Activated CD4-positive, alpha-beta T cell treated with anti-CD3 and anti-CD28 coated beads for 36 hours (primary cell): ENCODE data around the gene MACROD1. TPM values are rescaled to one million over a fixed set of nuclear protein-coding genes. Genes with fewer than 3 reads are reported as not detected.

Experiments used
- ATAC-seq: fragments of 200-7000 bp; cut with Tn5 transposase; one replicate; pipeline ENCODE4 v1.10.0; 2021; ENCODE audit warnings: mild to moderate bottlenecking, moderate library complexity
- CTCF ChIA-PET: fragments of 350-600 bp; sonication (Branson Sonifier 250); formaldehyde crosslinking; loops from one replicate; lab custom pipeline; 2021; ENCODE audit warnings: antibody characterized with exemption; lab: Charles Lee
- POLR2A ChIA-PET: fragments of 350-600 bp; sonication (Branson Sonifier 250); formaldehyde crosslinking; loops from one replicate; lab custom pipeline; 2021; ENCODE audit warnings: antibody characterized with exemption, inconsistent platforms; lab: Charles Lee
- DNase-seq: peaks from one replicate; pipeline ENCODE4 v3.0.0-alpha.2; 2020
- H3K27ac Mint-ChIP-seq: one replicate; pipeline ENCODE4 v1.8.0; 2021; ENCODE audit warnings: mixed read lengths
- H3K27me3 Mint-ChIP-seq: one replicate; pipeline ENCODE4 v1.8.0; 2021; ENCODE audit warnings: mixed read lengths
- H3K36me3 Mint-ChIP-seq: one replicate; pipeline ENCODE4 v1.8.0; 2021; ENCODE audit warnings: low read depth, mixed read lengths
- H3K4me1 Mint-ChIP-seq: one replicate; pipeline ENCODE4 v1.8.0; 2021; ENCODE audit warnings: mixed read lengths
- H3K4me3 Mint-ChIP-seq: one replicate; pipeline ENCODE4 v1.8.0; 2021; ENCODE audit warnings: mild to moderate bottlenecking, moderate library complexity, mixed read lengths
- H3K9me3 Mint-ChIP-seq: one replicate; pipeline ENCODE4 v1.8.0; 2021; ENCODE audit warnings: low read depth, mixed read lengths
- intact Hi-C, 2 experiments: fragments of 100-400 bp; cut with DNase I in 1 of 2; cut with micrococcal nuclease in 1 of 2; formaldehyde crosslinking; loops; one replicate each; pipeline versions ENCODE4 v1.14.2 to v1.15.1; 2022 to 2024; cut with DNase I, micrococcal nuclease
- total RNA-seq, 2 experiments: library from RNA; stranded (reverse); gene quantifications; one replicate each; pipeline ENCODE4 v1.2.3, GENCODE V29; 2021

Gene MACROD1
- total RNA-seq, 2 experiments from 2014 or later: 26.4 to 28.6 TPM

DNA sequence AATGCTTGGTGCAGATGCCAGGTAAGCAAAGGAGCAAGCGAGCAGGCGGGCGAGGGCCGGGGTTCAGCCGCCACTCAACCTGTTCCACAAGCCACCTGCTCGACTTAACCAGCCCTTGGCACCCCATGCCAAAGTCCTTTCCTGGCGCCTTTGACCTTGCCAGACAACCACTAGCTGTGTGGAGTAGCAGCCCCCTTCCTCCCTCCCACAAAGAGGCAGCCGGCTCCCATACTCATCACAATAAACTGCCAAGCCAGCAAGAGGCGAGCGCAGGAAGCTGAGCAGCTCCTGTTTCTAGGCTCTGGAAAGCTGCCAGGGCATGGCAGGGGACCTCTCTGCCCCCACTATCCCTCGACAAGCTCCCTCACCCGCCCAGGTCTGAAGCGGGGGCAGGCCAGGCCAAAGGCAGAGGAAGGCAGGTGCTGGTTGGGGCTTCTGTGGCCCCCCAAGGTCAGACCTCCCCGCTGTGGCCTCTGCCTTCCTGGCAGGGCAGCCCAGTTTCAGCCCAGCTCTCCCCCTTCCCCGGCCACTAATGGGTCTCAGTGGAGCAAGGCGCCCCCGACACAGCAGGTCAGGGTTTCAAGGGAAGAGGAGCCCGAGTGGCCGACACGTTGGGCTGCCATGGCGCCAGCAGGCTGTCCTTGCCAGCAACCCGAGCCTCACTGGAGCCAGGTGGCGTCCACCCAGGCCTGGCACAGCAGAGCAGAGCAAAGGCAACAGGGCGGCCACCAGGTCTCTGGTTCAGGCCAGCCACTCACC is 15.3 kb downstream of the MACROD1 start:
- H3K36me3 Mint-ChIP-seq: no peaks in the 10 kb centered on the region
- ATAC-seq (no peak), DNase-seq (no peak)
- H3K4me3 Mint-ChIP-seq: no peak overlapping the region
- intact Hi-C loops: no loop called here
- CTCF ChIA-PET: interaction anchor here (0.5 to 7.6 kb wide), 8 partner anchors 13 to 412 kb away, joined by 3 to 80 read pairs (median 4); no protein-coding TSS in a partner anchor
- peaks cover 3% of the 10 kb centered on the region for H3K4me1 Mint-ChIP-seq
- no peak overlapping the region for H3K27ac Mint-ChIP-seq
- POLR2A ChIA-PET: no interaction called here
- H3K27me3 Mint-ChIP-seq: no peaks in the 10 kb centered on the region
- no peaks in the 10 kb centered on the region for H3K9me3 Mint-ChIP-seq

GRCh38 chr11:64150051-64150450 is 15.9 kb downstream of the MACROD1 start:
- no peaks in the 10 kb centered on the region for H3K27me3 Mint-ChIP-seq
- H3K27ac Mint-ChIP-seq: no peak overlapping the region
- no peaks in the 10 kb centered on the region for H3K9me3 Mint-ChIP-seq
- CTCF ChIA-PET: interaction anchor here (0.8 to 7.6 kb wide), 4 partner anchors 18 to 150 kb away, joined by 3 to 80 read pairs (median 4); no protein-coding TSS in a partner anchor
- intact Hi-C loops: no loop called here
- peaks cover 3% of the 10 kb centered on the region for H3K4me1 Mint-ChIP-seq
- DNase-seq (no peak), ATAC-seq (no peak)
- H3K36me3 Mint-ChIP-seq: no peaks in the 10 kb centered on the region
- H3K4me3 Mint-ChIP-seq: no peak overlapping the region
- POLR2A ChIA-PET: no interaction called here

DNA sequence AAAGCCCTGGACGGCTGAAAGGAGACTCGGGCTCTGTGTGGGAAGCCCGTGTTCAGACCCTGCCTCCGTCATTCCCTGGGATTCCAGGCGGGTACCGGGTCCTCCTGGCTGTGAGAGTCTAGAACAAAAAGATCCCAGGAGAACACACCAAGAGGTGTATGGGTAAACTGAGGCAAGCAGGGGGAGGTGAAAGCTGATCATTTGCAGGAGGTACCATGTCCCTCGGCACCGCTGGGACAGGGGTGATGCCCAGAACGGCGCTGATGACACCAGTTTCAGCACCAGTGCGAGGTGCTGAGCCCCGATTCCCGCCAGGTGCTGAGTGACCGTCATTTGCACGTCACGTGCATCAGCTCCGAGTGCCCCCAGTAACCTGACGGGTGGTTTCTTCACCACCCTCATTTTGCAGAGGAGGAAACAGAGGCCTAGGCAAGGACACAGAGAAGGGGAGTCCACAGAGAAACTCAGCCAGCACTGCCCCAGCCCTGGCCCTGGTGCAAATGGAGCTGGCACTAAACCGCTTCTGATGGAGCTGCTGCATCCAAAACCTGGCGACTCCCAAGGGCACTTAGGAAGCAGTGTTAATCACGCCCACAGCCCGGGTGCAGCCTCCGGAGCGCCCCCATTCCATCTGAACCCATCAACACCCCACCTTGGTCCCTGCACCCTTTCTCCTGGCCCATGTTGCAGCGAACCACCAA is 16.8 kb downstream of the MACROD1 start:
- ATAC-seq (no peak), DNase-seq (no peak)
- no peak overlapping the region for H3K4me3 Mint-ChIP-seq
- no peaks in the 10 kb centered on the region for H3K27me3 Mint-ChIP-seq
- CTCF ChIA-PET: interaction anchor here (0.7 to 7.6 kb wide), 7 partner anchors 11 to 634 kb away, joined by 3 to 80 read pairs (median 4); no protein-coding TSS in a partner anchor
- H3K27ac Mint-ChIP-seq: no peak overlapping the region
- POLR2A ChIA-PET: interaction anchor here (0.6 kb wide), 1 partner anchor 160 kb away, joined by 3 read pairs; no protein-coding TSS in a partner anchor
- no peaks in the 10 kb centered on the region for H3K36me3 Mint-ChIP-seq
- intact Hi-C loops: loop anchor here (1.0 to 5.0 kb wide), 4 partner anchors 61 to 312 kb away; partner anchors contain the start of gene RCOR2 (in 1 of the 2)
- peaks cover 5% of the 10 kb centered on the region for H3K4me1 Mint-ChIP-seq
- H3K9me3 Mint-ChIP-seq: no peaks in the 10 kb centered on the region

DNA sequence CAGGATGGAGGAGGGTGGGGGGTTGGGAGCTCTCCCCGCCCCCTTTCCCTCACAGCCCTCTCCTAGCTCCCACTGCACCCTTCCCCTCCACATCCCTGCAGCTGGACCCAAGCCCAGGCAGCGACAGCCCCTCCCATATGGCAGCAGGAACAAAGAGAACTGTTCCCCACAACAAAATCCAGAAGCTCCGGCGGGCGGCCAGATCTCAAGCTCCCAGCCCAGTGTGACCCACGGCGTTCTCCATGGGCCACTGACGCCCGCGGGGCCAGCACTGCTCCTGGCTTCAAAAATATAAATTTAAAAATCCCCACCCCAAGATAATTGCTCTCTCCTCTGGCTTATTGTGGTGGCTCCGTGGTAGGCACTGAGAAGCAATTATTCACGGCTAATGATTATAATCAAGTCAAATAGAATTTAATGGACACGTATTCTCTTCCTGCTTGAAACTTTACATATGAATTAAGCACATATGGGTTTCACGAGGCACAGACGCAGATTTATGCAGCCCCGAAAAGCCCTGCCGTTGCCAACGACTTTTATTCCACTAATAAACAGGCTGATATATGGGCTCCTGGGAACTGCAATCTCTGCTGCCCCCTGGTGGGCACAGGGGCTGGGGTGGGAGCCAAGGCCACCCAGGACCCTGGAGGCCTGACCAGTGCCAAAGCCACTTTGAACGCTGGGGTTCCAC is 17.5 kb downstream of the MACROD1 start:
- H3K9me3 Mint-ChIP-seq: no peaks in the 10 kb centered on the region
- H3K27me3 Mint-ChIP-seq: no peaks in the 10 kb centered on the region
- POLR2A ChIA-PET: no interaction called here
- DNase-seq: peak; percentile 83
- peak; percentile 41 for ATAC-seq
- no peak overlapping the region for H3K4me3 Mint-ChIP-seq
- CTCF ChIA-PET: interaction anchor here (0.6 to 7.6 kb wide), 10 partner anchors 14 to 311 kb away, joined by 3 to 80 read pairs (median 4); partner anchors contain the start of gene MARK2
- intact Hi-C loops: loop anchor here (1.0 to 5.0 kb wide), 4 partner anchors 60 to 311 kb away; partner anchors contain the start of gene RCOR2 (in 1 of the 2)
- no peaks in the 10 kb centered on the region for H3K36me3 Mint-ChIP-seq
- H3K27ac Mint-ChIP-seq: no peak overlapping the region
- H3K4me1 Mint-ChIP-seq: peaks cover 11% of the 10 kb centered on the region

GRCh38 chr11:64146036-64146955 is 19.6 kb downstream of the MACROD1 start:
- ATAC-seq (peak; percentile 88), DNase-seq (peak; percentile 83)
- Mint-ChIP-seq H3K9me3 (no peaks in the 10 kb centered on the region), H3K4me1 (peaks cover 8% of the 10 kb centered on the region), H3K27me3 (no peaks in the 10 kb centered on the region), H3K36me3 (no peaks in the 10 kb centered on the region), H3K4me3 (no peak overlapping the region), H3K27ac (no peak overlapping the region)
- intact Hi-C loops: loop anchor here in 1 of 2 experiments (5.0 kb wide), 1 partner anchor 229 kb away; the partner anchor contains the start of gene RCOR2
- ChIA-PET CTCF (interaction anchor here (1.4 to 7.6 kb wide), 3 partner anchors 145 to 309 kb away, joined by 5 to 80 read pairs (median 6); no protein-coding TSS in a partner anchor), POLR2A (no interaction called here)

DNA sequence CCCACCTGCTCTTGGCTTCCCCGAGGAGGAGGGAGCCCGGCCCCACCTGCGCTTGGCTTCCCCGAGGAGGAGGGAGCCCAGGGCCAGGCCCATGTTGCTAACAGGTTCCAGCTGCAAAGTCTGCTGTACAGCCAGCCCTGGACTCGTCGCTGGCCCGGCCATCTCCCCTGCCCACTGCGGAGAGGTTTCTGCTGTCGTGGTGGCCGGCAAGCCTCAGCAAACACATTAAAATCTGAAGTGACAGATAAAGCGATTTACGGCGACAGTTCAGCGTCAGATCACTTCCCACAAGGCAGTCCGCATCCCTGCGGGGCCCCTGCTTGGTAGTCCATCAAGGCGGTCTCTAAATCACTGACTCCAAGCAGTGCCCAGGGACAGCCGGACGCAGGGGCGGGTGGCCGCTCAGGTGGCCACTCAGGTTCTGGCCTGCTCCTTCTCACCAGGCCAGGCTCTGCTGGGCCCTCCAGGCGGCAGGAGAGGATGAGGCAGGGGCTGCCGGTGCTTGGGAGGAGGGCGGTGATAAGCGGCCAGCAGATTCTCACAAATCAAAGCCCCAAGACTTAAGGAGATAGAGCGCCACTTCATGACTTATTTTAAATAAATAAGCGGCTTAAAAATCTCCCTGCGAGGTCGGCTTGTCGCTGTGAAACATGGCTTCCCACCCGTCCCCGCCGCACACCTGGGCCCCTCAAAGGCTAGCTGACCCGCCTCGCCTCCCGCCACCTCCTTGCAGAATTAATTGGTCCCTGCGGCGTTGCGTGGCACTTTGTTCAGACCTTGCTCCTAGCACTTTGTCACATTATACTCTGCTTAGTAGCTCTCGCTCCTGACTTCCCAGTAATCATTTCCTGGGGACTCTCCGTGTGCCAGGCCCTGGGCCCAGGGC is 21.1 kb downstream of the MACROD1 start:
- DNase-seq: no peak
- ChIA-PET CTCF (interaction anchor here (1.1 to 1.6 kb wide), 3 partner anchors 40 to 307 kb away, joined by 3 to 6 read pairs (median 5); no protein-coding TSS in a partner anchor), POLR2A (no interaction called here)
- intact Hi-C loops: loop anchor here in 1 of 2 experiments (5.0 kb wide), 1 partner anchor 228 kb away; the partner anchor contains the start of gene RCOR2
- H3K4me1 Mint-ChIP-seq: peaks cover 8% of the 10 kb centered on the region
- H3K27ac Mint-ChIP-seq: no peak overlapping the region
- no peak overlapping the region for H3K4me3 Mint-ChIP-seq
- no peaks in the 10 kb centered on the region for H3K9me3 Mint-ChIP-seq
- H3K36me3 Mint-ChIP-seq: no peaks in the 10 kb centered on the region
- no peak for ATAC-seq
- no peaks in the 10 kb centered on the region for H3K27me3 Mint-ChIP-seq

DNA sequence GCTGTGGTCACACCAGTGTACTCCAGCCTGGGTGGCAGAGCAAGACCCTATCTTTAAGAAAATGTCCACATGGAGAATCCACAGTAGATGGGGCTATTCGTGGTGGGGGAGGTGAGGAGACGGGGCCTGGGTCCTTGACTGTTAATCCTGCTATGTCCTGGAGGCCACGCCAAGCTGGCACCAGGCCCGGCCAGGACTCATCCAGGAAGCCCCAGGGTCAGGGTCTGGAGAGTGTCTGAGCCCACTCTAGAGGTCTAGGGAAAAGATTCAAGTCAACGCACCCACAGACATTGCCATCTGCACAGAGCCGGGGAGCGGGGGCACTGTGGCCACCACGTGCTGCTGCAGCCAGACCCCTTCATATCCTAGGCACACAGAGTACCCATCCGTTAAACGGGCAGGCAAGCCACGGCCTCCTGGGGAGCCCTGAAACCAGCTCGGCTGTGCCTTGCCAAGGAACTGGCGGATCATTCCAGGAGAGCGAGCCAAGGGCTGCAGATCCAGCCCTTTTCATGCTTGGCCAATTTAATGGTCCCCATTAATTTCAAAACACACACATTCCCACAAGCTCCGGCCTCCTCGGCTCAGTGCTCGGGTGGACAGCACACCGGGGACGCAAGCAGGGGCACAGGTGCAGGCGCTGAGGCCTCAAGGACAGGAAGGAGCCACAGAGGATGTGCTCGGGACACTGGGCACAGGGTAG is 24.7 kb downstream of the MACROD1 start:
- POLR2A ChIA-PET: no interaction called here
- ATAC-seq: no peak

GRCh38 chr11:64140082-64140481 is 25.8 kb downstream of the MACROD1 start:
- H3K27ac Mint-ChIP-seq: no peak overlapping the region

More for the DNA sequence above, 24.7 kb downstream of the MACROD1 start:
- peaks cover 8% of the 10 kb centered on the region for H3K4me1 Mint-ChIP-seq
- no peak overlapping the region for H3K4me3 Mint-ChIP-seq
- H3K36me3 Mint-ChIP-seq: no peaks in the 10 kb centered on the region
- intact Hi-C loops: no loop called here
- H3K27ac Mint-ChIP-seq: no peak overlapping the region
- DNase-seq: no peak
- H3K27me3 Mint-ChIP-seq: no peaks in the 10 kb centered on the region
- CTCF ChIA-PET: interaction anchor here (1.1 kb wide), 1 partner anchor 11 kb away, joined by 3 read pairs; no protein-coding TSS in a partner anchor
- no peaks in the 10 kb centered on the region for H3K9me3 Mint-ChIP-seq

DNA sequence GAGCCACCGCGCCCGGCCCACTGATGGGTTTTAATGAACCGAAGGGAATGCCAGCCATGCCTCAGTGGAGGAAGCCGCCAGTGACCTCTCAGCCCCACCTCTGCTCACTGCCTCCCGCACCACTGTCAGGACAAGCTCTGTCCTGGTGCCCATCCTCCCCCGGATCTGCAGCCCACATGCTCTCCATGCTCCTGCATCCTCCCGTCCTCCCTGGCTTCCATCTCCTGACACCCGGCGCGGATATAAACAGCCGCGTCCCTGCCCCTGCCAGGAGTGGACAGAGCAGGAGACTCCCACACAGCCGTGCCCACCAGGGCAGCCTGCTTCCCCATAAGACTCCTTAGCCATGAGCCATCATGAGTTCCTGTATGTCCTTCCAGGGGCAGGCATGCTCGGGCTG is 26.9 kb downstream of the MACROD1 start:
- POLR2A ChIA-PET: no interaction called here
- H3K27me3 Mint-ChIP-seq: no peaks in the 10 kb centered on the region
- no peak overlapping the region for H3K4me3 Mint-ChIP-seq
- H3K27ac Mint-ChIP-seq: no peak overlapping the region
- no peak for ATAC-seq
- H3K36me3 Mint-ChIP-seq: no peaks in the 10 kb centered on the region
- CTCF ChIA-PET: no interaction called here
- peaks cover 7% of the 10 kb centered on the region for H3K4me1 Mint-ChIP-seq
- no peaks in the 10 kb centered on the region for H3K9me3 Mint-ChIP-seq
- no peak for DNase-seq
- intact Hi-C loops: no loop called here

More at GRCh38 chr11:64140082-64140481, 25.8 kb downstream of the MACROD1 start:
- intact Hi-C loops: no loop called here
- Mint-ChIP-seq H3K36me3 (no peaks in the 10 kb centered on the region), H3K4me1 (peaks cover 8% of the 10 kb centered on the region), H3K27me3 (no peaks in the 10 kb centered on the region), H3K4me3 (no peak overlapping the region), H3K9me3 (no peaks in the 10 kb centered on the region)
- ATAC-seq (no peak), DNase-seq (no peak)
- ChIA-PET POLR2A (no interaction called here), CTCF (no interaction called here)
